SK-N-SH treated with all-trans-retinoic acid at 6 μM for 48 hours (cell line): ENCODE data around the gene ARHGEF11.

Experiments used
- ATAC-seq: fragments of 200-7000 bp; cut with Tn5 transposase; 3 replicates; pipeline ENCODE4 v1.9.1; 2020; ENCODE audit warnings: mild to moderate bottlenecking, moderate library complexity
- ARNTL ChIP-seq: fragments of 450-650 bp; formaldehyde crosslinking; IDR thresholded peaks from 2 replicates; pipeline ENCODE4 v1.5.0; 2020; ENCODE audit warnings: low read depth, mild to moderate bottlenecking, moderate library complexity, borderline replicate concordance
- BACH2 ChIP-seq: fragments of 250-450 bp; sonication (Bioruptor Pico); IDR thresholded peaks from 2 replicates; pipeline ENCODE4 v1.9.0; 2021; ENCODE audit warnings: mild to moderate bottlenecking, borderline replicate concordance
- CREB5 ChIP-seq: fragments of 250-450 bp; sonication (Bioruptor Pico); IDR thresholded peaks from 2 replicates; pipeline ENCODE4 v1.5.1; 2020; ENCODE audit warnings: low read depth, mild to moderate bottlenecking, moderate library complexity
- CSDC2 ChIP-seq: fragments of 250-450 bp; sonication (Bioruptor Pico); IDR thresholded peaks from 2 replicates; pipeline ENCODE4 v1.5.0; 2020; ENCODE audit warnings: mild to moderate bottlenecking, moderate library complexity
- CSRNP3 ChIP-seq: fragments of 250-450 bp; sonication (Bioruptor Pico); IDR thresholded peaks from 2 replicates; pipeline ENCODE4 v1.5.1; 2021; ENCODE audit warnings: mild to moderate bottlenecking, moderate library complexity
- GLIS3 ChIP-seq: fragments of 250-450 bp; sonication (Bioruptor Pico); IDR thresholded peaks from 2 replicates; pipeline ENCODE4 v1.5.0; 2020; ENCODE audit warnings: mild to moderate bottlenecking, moderate library complexity
- ISL1 ChIP-seq: fragments of 250-450 bp; sonication (Bioruptor Pico); IDR thresholded peaks from 2 replicates; pipeline ENCODE4 v2.1.2; 2022; ENCODE audit warnings: mild to moderate bottlenecking, moderate library complexity
- OSR1 ChIP-seq: fragments of 250-450 bp; sonication (Bioruptor Pico); IDR thresholded peaks from 2 replicates; pipeline ENCODE4 v1.8.0; 2022; ENCODE audit warnings: moderate library complexity, mild to moderate bottlenecking, inconsistent platforms
- PATZ1 ChIP-seq: fragments of 250-450 bp; sonication (Bioruptor Pico); IDR thresholded peaks from 2 replicates; pipeline ENCODE4 v1.8.0; 2020; ENCODE audit warnings: mild to moderate bottlenecking, moderate library complexity, borderline replicate concordance
- POU6F1 ChIP-seq: fragments of 250-450 bp; sonication (Bioruptor Pico); IDR thresholded peaks from 2 replicates; pipeline ENCODE4 v1.8.0; 2021; ENCODE audit warnings: low read depth, mild to moderate bottlenecking, moderate library complexity, borderline replicate concordance
- PPARA ChIP-seq: fragments of 250-450 bp; sonication (Bioruptor Pico); IDR thresholded peaks from 2 replicates; pipeline ENCODE4 v1.5.0; 2020; ENCODE audit warnings: mild to moderate bottlenecking, borderline replicate concordance
- RARB ChIP-seq: fragments of 250-450 bp; sonication (Bioruptor Pico); IDR thresholded peaks from 2 replicates; pipeline ENCODE4 v1.8.0; 2021; ENCODE audit warnings: mild to moderate bottlenecking, moderate library complexity
- SNAI2 ChIP-seq: fragments of 250-450 bp; sonication (Bioruptor Pico); IDR thresholded peaks from 2 replicates; pipeline ENCODE4 v1.5.0; 2020; ENCODE audit warnings: mild to moderate bottlenecking, moderate library complexity
- TCF4 ChIP-seq: fragments of 250-450 bp; sonication (Bioruptor Pico); IDR thresholded peaks from 2 replicates; pipeline ENCODE4 v1.8.0; 2021; ENCODE audit warnings: mild to moderate bottlenecking, moderate library complexity, borderline replicate concordance
- TOX ChIP-seq: fragments of 250-450 bp; sonication (Bioruptor Pico); IDR thresholded peaks from 2 replicates; pipeline ENCODE4 v1.8.0; 2021; ENCODE audit warnings: mild to moderate bottlenecking, moderate library complexity, borderline replicate concordance
- TSHZ2 ChIP-seq: fragments of 250-450 bp; sonication (Bioruptor Pico); IDR thresholded peaks from 2 replicates; pipeline ENCODE4 v1.5.0; 2020; ENCODE audit warnings: mild to moderate bottlenecking, moderate library complexity
- ZFP3 ChIP-seq: fragments of 250-450 bp; sonication (Bioruptor Pico); IDR thresholded peaks from 2 replicates; pipeline ENCODE4 v1.5.0; 2020; ENCODE audit warnings: mild to moderate bottlenecking, moderate library complexity
- ZFP30 ChIP-seq: fragments of 450-650 bp; formaldehyde crosslinking; IDR thresholded peaks from 2 replicates; pipeline ENCODE4 v1.5.0; 2022; ENCODE audit warnings: mild to moderate bottlenecking, moderate library complexity
- ZNF565 ChIP-seq: fragments of 450-650 bp; formaldehyde crosslinking; conservative IDR thresholded peaks from 2 replicates; pipeline ENCODE4 v1.5.0; 2020; ENCODE audit warnings: low read depth, mild to moderate bottlenecking, moderate library complexity
- ZNF70 ChIP-seq: fragments of 450-650 bp; formaldehyde crosslinking; IDR thresholded peaks from 2 replicates; pipeline ENCODE4 v1.5.0; 2020; ENCODE audit warnings: mild to moderate bottlenecking, moderate library complexity
- ZNF8 ChIP-seq: fragments of 450-650 bp; formaldehyde crosslinking; IDR thresholded peaks from 2 replicates; pipeline ENCODE4 v1.5.0; 2020; ENCODE audit warnings: mild to moderate bottlenecking, moderate library complexity

ARHGEF11 gene

GRCh38 chr1:157019457-157019856 lies 26.1 kb downstream of the ARHGEF11 start:
- TF ChIP-seq ZNF8 (CRISPR knock-in tag) (no peak), CSDC2 (CRISPR knock-in tag) (no peak), ISL1 (CRISPR knock-in tag) (no peak), PATZ1 (CRISPR knock-in tag) (no peak), POU6F1 (CRISPR knock-in tag) (no peak), ARNTL (CRISPR knock-in tag) (no peak), PPARA (no peak), OSR1 (CRISPR knock-in tag) (no peak), ZNF70 (CRISPR knock-in tag) (no peak), ZNF565 (CRISPR knock-in tag) (no peak), BACH2 (CRISPR knock-in tag) (no peak), TSHZ2 (CRISPR knock-in tag) (no peak), TOX (CRISPR knock-in tag) (no peak), GLIS3 (CRISPR knock-in tag) (no peak), TCF4 (CRISPR knock-in tag) (no peak), SNAI2 (CRISPR knock-in tag) (no peak), CREB5 (CRISPR knock-in tag) (no peak), ZFP3 (CRISPR knock-in tag) (no peak)
- ATAC-seq: no peak

- no peak for ATAC-seq
- TF ChIP-seq ZFP30 (no peak), CREB5 (CRISPR knock-in tag) (no peak), OSR1 (CRISPR knock-in tag) (no peak), PPARA (no peak), ZNF565 (CRISPR knock-in tag) (no peak), CSRNP3 (CRISPR knock-in tag) (no peak), ZFP3 (CRISPR knock-in tag) (no peak), TOX (CRISPR knock-in tag) (no peak), ZNF70 (CRISPR knock-in tag) (no peak), TSHZ2 (CRISPR knock-in tag) (no peak), ISL1 (CRISPR knock-in tag) (no peak), PATZ1 (CRISPR knock-in tag) (no peak), CSDC2 (CRISPR knock-in tag) (no peak), TCF4 (CRISPR knock-in tag) (no peak), GLIS3 (CRISPR knock-in tag) (no peak), SNAI2 (CRISPR knock-in tag) (no peak), ZNF8 (CRISPR knock-in tag) (no peak), ARNTL (CRISPR knock-in tag) (no peak), RARB (CRISPR knock-in tag) (no peak)
- TF ChIP-seq, all 23 proteins: peak for 0
Measured at GRCh38 chr1:157011845-157012244, 33.7 kb downstream of the ARHGEF11 start.
